Osteoblast (primary cell): Measurements from ENCODE around the gene ZNF471. TPM values are rescaled to one million over a fixed set of nuclear protein-coding genes. Genes with fewer than 3 reads are reported as not detected.

Experiments used
- DNase-seq: peaks from one replicate; pipeline ENCODE4 v3.0.0; 2011; ENCODE audit warnings: low spot score, mixed read lengths; ENCODE audit not compliant: insufficient read length; ENCODE audit errors: missing footprints
- H2AFZ ChIP-seq: 2 replicates; pipeline ENCODE4 v1.6.0; 2011; ENCODE audit warnings: mild to moderate bottlenecking, low read length
- H3K27ac ChIP-seq: 2 replicates; pipeline ENCODE4 v1.5.1; 2011; ENCODE audit warnings: mild to moderate bottlenecking, low read depth, low read length, moderate library complexity
- H3K27me3 ChIP-seq: 2 replicates; pipeline ENCODE4 v1.6.0; 2012; ENCODE audit warnings: mild to moderate bottlenecking, control low read depth, inconsistent platforms, low read length, moderate library complexity; ENCODE audit not compliant: insufficient read depth
- H3K36me3 ChIP-seq: 2 replicates; pipeline ENCODE4 v1.5.1; 2011; ENCODE audit warnings: mild to moderate bottlenecking, low read length, control low read depth, moderate library complexity; ENCODE audit not compliant: insufficient read depth
- H3K4me1 ChIP-seq: 2 replicates; pipeline ENCODE4 v1.5.1; 2011; ENCODE audit warnings: mild to moderate bottlenecking, low read length, control low read depth, moderate library complexity; ENCODE audit not compliant: insufficient read depth
- H3K4me2 ChIP-seq: 2 replicates; pipeline ENCODE4 v1.6.0; 2011; ENCODE audit warnings: mild to moderate bottlenecking, low read length; ENCODE audit not compliant: insufficient read depth
- H3K4me3 ChIP-seq: fragments of 200-600 bp; sonication (generic); 3 replicates; pipeline ENCODE4 v1.5.1; 2012; ENCODE audit warnings: mild to moderate bottlenecking, low read length, inconsistent platforms; ENCODE audit not compliant: insufficient read depth
- H3K79me2 ChIP-seq: 2 replicates; pipeline ENCODE4 v1.6.0; 2012; ENCODE audit warnings: mild to moderate bottlenecking, low read length, control low read depth, inconsistent platforms; ENCODE audit not compliant: insufficient read depth
- H3K9me3 ChIP-seq: 2 replicates; pipeline ENCODE4 v1.5.1; 2011; ENCODE audit warnings: low read depth, low read length, control low read depth
- H4K20me1 ChIP-seq: 2 replicates; pipeline ENCODE4 v1.6.0; 2012; ENCODE audit warnings: mild to moderate bottlenecking, low read length, control low read depth; ENCODE audit not compliant: insufficient read depth
- CTCF ChIP-seq: IDR thresholded peaks from 2 replicates; pipeline ENCODE4 v1.5.1; 2011; ENCODE audit warnings: mild to moderate bottlenecking, low read depth, low read length, moderate library complexity; ENCODE audit errors: extremely low read depth
- total RNA-seq: library from RNA; depleted of rRNA; stranded (reverse); fragments of >200 nt; gene quantifications from 2 replicates; pipeline ENCODE4 v1.2.3, GENCODE V29; 2012

The ZNF471 gene
- total RNA-seq, 1 donor: 5.1 TPM

GRCh38 chr19:56543776-56544175 is 36.1 kb downstream of the ZNF471 start:
- Histone ChIP-seq H3K27me3 (no peaks in the 10 kb centered on the region), H3K27ac (no peak overlapping the region), H3K4me2 (no peak overlapping the region), H3K9me3 (peaks cover 5% of the 10 kb centered on the region), H3K79me2 (no peaks in the 10 kb centered on the region), H2AFZ (no peak overlapping the region), H3K4me3 (no peak overlapping the region), H3K4me1 (peaks cover 8% of the 10 kb centered on the region), H3K36me3 (peaks cover 25% of the 10 kb centered on the region), H4K20me1 (no peaks in the 10 kb centered on the region)
- no peak for TF ChIP-seq CTCF
- DNase-seq: no peak

- Histone ChIP-seq H3K4me2 (no peak overlapping the region), H4K20me1 (no peaks in the 10 kb centered on the region), H2AFZ (no peak overlapping the region), H3K27me3 (no peaks in the 10 kb centered on the region), H3K27ac (no peak overlapping the region), H3K36me3 (peaks cover 44% of the 10 kb centered on the region), H3K9me3 (peaks cover 13% of the 10 kb centered on the region), H3K4me1 (no peaks in the 10 kb centered on the region), H3K79me2 (no peaks in the 10 kb centered on the region), H3K4me3 (no peak overlapping the region)
- no peak for DNase-seq
- TF ChIP-seq CTCF: peak; percentile 5
Measured at GRCh38 chr19:56547535-56547934, 39.9 kb downstream of the ZNF471 start.

GRCh38 chr19:56554272-56554869 is 46.7 kb downstream of the ZNF471 start:
- no peak overlapping the region for H3K4me3 ChIP-seq
- peaks cover 35% of the 10 kb centered on the region for H3K36me3 ChIP-seq
- H3K9me3 ChIP-seq: peaks cover 48% of the 10 kb centered on the region

DNA sequence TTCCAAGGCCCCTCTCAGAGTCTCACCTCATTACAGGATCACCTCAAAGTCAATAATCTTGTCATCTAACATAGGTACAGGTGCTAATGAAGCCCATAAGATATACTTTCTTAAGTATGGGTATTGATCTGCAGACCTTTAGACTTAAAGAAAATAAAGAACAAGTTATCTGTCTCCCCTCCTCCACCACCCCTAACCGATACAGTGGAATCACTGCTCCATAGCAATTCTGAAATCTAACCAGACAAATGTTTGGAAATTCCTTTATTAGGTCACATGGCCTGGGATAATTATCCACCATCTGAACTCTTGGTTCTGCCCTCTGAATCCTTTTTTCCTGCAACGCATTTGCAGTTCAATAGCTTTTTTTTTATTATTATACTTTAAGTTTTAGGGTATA is 55.1 kb downstream of the ZNF471 start:
- no peaks in the 10 kb centered on the region for H3K27me3 ChIP-seq
- H3K79me2 ChIP-seq: peaks cover 2% of the 10 kb centered on the region
- no peak for DNase-seq
- H3K4me2 ChIP-seq: no peak overlapping the region
- H4K20me1 ChIP-seq: no peaks in the 10 kb centered on the region
- no peak for TF ChIP-seq CTCF
- peaks cover under 1% of the 10 kb centered on the region for H3K4me1 ChIP-seq
- no peak overlapping the region for H2AFZ ChIP-seq
- H3K36me3 ChIP-seq: no peaks in the 10 kb centered on the region
- H3K4me3 ChIP-seq: no peak overlapping the region
- no peak overlapping the region for H3K27ac ChIP-seq
- peaks cover 8% of the 10 kb centered on the region for H3K9me3 ChIP-seq

More at GRCh38 chr19:56554272-56554869, 46.7 kb downstream of the ZNF471 start:
- no peak for DNase-seq
- TF ChIP-seq CTCF: no peak
- no peak overlapping the region for H2AFZ ChIP-seq
- H3K4me2 ChIP-seq: no peak overlapping the region
- no peaks in the 10 kb centered on the region for H3K79me2 ChIP-seq
- no peaks in the 10 kb centered on the region for H3K4me1 ChIP-seq
- no peaks in the 10 kb centered on the region for H4K20me1 ChIP-seq
- H3K27me3 ChIP-seq: no peaks in the 10 kb centered on the region
- H3K27ac ChIP-seq: no peak overlapping the region
